ENCODE data around the gene ERC1.
"Not testable (repeated sequence)": the region's sequence is repeated elsewhere in the genome, so short reads cannot be mapped to it uniquely, and the experiment has no call there.

The ERC1 gene

GRCh38 chr12:1083151-1083888 is 92.3 kb downstream of the ERC1 start:
- peak; percentile 63 for DNase-seq

GRCh38 chr12:1083889-1084262 is 92.9 kb downstream of the ERC1 start:
- DNase-seq: no peak

- DNase-seq: no peak
These were observed 100.3 kb downstream of the ERC1 start for GRCh38 chr12:1091350-1091749.

- no peak for DNase-seq
These were observed 102.2 kb downstream of the ERC1 start for GRCh38 chr12:1093166-1093751.

- no peak for DNase-seq
These were observed 103.7 kb downstream of the ERC1 start for GRCh38 chr12:1094714-1095113.

GRCh38 chr12:1099158-1099557 is 108.1 kb downstream of the ERC1 start:
- no peak for DNase-seq

- not testable (repeated sequence) for DNase-seq
These were observed 108.6 kb downstream of the ERC1 start for GRCh38 chr12:1099618-1100017.

GRCh38 chr12:1102115-1102514 is 111.1 kb downstream of the ERC1 start:
- no peak for DNase-seq

- no peak for DNase-seq
These were observed 111.9 kb downstream of the ERC1 start for GRCh38 chr12:1102791-1103450.

GRCh38 chr12:1103632-1104031 is 112.6 kb downstream of the ERC1 start:
- DNase-seq: no peak

GRCh38 chr12:1104088-1104800 is 113.2 kb downstream of the ERC1 start:
- DNase-seq: no peak

- DNase-seq: no peak
These were observed 116.6 kb downstream of the ERC1 start for GRCh38 chr12:1107669-1108068.

GRCh38 chr12:1108276-1108675 is 117.3 kb downstream of the ERC1 start:
- no peak for DNase-seq

GRCh38 chr12:1115484-1116231 is 124.6 kb downstream of the ERC1 start:
- DNase-seq: no peak

- DNase-seq: no peak
These were observed 126.3 kb downstream of the ERC1 start for GRCh38 chr12:1117371-1117770.

GRCh38 chr12:1117970-1118563 is 127.0 kb downstream of the ERC1 start:
- DNase-seq: peak; percentile 77

- DNase-seq: no peak
These were observed 131.8 kb downstream of the ERC1 start for GRCh38 chr12:1122786-1123185.

- no peak for DNase-seq
These were observed 135.1 kb downstream of the ERC1 start for GRCh38 chr12:1126091-1126490.

- DNase-seq: no peak
These were observed 136.0 kb downstream of the ERC1 start for GRCh38 chr12:1127021-1127420.

- DNase-seq: peak; percentile 77
These were observed 139.1 kb downstream of the ERC1 start for GRCh38 chr12:1130164-1130563.

GRCh38 chr12:1130571-1130970 is 139.5 kb downstream of the ERC1 start:
- no peak for DNase-seq

GRCh38 chr12:1131811-1132224 is 140.8 kb downstream of the ERC1 start:
- DNase-seq: no peak

Measured in islet precursor cell (in vitro differentiated cells).